ENCODE data around the gene KLK14. TPM values are rescaled to one million over a fixed set of nuclear protein-coding genes. Genes with fewer than 3 reads are reported as not detected.

KLK14 gene
- total RNA-seq, 4 donors from 2014 or later, result not detected

- no peak for TF ChIP-seq CTCF (IDR thresholded peaks at IDR 0.05)
Observed at GRCh38 chr19:51101171-51101865, 18.6 kb upstream of the KLK14 start.

GRCh38 chr19:51100601-51101000 is 17.9 kb upstream of the KLK14 start:
- DNase-seq (ENCODE audit: low spot score), result no peak
- ATAC-seq (ENCODE audit: low FRiP score), result no peak
- no peak for TF ChIP-seq CTCF (IDR thresholded peaks at IDR 0.05)

More at GRCh38 chr19:51101171-51101865, 18.6 kb upstream of the KLK14 start:
- no peak for DNase-seq (ENCODE audit: low spot score)
- ATAC-seq (ENCODE audit: low FRiP score), result no peak

- no peak for DNase-seq (ENCODE audit: low spot score)
- no peak for TF ChIP-seq CTCF (IDR thresholded peaks at IDR 0.05)
- peak; percentile 9 for ATAC-seq (ENCODE audit: low FRiP score)
Observed at GRCh38 chr19:51099047-51099382, 16.3 kb upstream of the KLK14 start.

GRCh38 chr19:51098365-51099046 is 15.8 kb upstream of the KLK14 start:
- ATAC-seq (ENCODE audit: low FRiP score) (peak; percentile 79), DNase-seq (ENCODE audit: low spot score) (no peak)
- no peak for TF ChIP-seq CTCF (IDR thresholded peaks at IDR 0.05)

DNA sequence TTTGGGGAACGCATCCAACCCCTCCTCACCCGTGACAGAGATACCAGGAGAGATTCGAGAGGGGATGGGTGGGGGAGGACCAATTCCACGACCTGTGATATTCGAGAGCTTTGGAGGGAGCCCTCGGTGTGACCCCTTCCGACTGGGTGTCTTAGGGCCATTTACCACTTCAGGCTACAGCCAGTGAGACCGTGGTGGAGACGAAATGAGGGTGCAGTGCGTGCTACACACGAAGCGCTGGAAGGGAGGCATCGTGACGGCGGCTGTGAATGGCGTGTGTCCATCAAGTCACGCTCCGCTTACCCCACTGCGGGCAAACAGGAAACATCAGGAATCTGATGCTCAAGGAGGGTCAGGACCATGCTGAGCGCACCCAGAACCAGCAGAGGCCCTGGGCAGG is 15.1 kb upstream of the KLK14 start:
- DNase-seq (ENCODE audit: low spot score) (no peak), ATAC-seq (ENCODE audit: low FRiP score) (no peak)
- no peak for TF ChIP-seq CTCF (IDR thresholded peaks at IDR 0.05)

DNA sequence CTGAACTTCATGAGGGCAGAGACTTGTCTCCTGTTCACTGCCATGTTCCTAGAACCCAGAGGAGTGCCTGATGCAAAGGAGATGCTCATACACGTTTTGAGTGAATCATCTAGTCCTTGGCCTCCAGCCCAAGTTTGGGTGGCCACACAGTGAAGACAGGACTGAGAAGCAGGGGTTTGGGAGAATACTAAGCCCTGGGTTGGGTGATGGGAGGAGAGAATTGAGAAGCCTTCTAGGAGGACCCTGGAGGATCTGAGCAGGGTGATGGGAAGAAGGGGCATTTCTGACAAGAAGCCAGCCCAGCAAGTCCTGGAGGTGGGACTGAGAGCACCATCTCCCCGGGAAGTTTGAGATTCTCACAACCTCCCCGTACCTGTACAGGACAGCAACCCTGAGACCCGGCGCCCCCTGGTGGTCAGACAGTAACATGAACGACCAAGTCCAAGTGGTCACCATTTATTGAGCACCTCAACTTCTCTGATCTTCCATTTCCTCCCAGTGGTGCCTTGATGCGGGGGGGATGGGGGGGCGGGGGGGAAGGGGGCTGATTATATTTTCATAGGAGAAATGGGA is 14.6 kb upstream of the KLK14 start:
- peak in 1 of 3 donors; percentile 8 for TF ChIP-seq CTCF (IDR thresholded peaks at IDR 0.05)
- DNase-seq (ENCODE audit: low spot score) (peak; percentile 54), ATAC-seq (ENCODE audit: low FRiP score) (peak; percentile 35)
